Renal cortical epithelial cell (primary cell): ENCODE results near the gene PCBP3. TPM values are rescaled to one million over a fixed set of nuclear protein-coding genes. Genes with fewer than 3 reads are reported as not detected.
"Not testable (repeated sequence)": the region's sequence is repeated elsewhere in the genome, so short reads cannot be mapped to it uniquely, and the experiment has no call there.

Source experiments
- DNase-seq: peaks from one replicate; pipeline ENCODE4 v3.0.0-alpha.2; 2011; ENCODE audit warnings: low read depth
- total RNA-seq: library from RNA; depleted of rRNA; stranded (reverse); fragments of >200 nt; gene quantifications from 2 replicates; pipeline ENCODE4 v1.2.3, GENCODE V29; 2014

Gene PCBP3
- total RNA-seq, 1 donor from 2014 or later: 0.15 TPM

DNA sequence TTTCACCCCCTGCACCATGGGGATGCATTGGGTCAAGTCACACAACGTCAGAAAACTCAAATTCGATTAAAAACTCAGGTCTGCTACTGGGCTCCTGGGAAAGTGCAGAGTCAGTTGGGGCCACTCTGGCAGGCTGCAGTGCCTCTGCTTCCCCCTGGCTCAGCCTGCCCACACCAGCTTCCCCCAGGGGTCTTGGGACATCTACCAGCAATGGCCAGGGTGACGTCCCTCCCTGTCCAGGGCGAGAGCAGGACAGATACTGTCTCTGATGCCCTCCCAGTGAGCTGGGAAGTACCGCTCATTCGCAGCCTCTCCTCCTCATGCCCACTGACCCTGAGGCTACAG is 231.9 kb downstream of the PCBP3 start:
- DNase-seq: no peak

DNA sequence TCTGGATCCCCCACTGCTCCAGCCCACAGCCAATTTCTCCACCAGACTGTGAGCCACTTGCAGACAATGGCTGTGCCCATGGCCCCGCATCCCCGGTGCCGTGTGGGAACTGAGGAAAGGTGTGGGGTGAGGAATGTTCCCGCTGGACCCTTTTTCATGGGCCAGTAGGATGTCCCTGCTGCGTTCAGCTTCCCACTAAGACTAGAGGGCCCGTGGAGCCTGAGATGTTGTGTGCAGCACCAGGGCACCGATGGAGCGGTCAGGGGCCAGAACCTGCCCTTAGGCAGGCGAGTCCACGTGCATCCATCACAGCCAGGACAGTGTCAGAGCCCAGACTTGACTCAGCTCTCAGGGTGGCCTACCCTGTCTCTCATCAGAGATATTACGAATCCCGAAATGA is 232.4 kb downstream of the PCBP3 start:
- no peak for DNase-seq

DNA sequence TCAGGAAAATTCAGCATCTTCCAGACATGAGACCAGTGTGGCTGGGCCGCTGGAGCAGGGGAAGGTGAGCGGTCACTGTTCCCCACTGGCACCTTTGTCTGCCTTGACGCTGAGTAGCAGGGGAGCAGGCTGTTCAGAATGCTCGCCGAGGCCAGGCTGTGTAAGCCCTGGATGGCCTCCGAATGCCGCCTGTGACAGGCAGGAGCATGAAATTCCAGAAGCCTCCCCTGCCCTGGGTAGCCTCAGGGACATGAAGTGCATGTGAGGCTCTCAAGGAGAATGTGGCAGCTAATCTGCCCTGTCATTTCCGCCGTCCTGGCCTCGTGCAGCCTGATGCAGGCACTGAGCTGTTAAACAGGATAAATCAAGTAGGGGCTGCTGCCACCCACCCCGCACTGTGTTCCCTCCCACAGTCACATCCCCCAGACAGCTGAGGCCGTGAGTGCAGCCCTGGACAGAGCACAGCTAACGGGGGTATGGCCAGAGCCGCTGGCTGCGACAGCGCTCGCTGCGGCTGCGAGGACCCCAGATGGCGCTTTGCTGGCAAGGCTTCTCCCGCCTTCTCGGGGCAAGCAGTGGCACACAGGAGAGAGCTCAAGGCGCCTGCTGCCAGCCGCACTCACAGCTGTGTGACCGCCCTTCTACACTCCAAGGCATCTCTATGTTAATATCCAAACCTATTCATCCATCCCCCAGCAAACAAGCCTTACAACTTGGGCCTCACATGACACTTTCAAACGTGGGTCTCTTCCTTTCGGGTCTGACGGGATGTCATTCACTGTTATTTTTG is 233.1 kb downstream of the PCBP3 start:
- DNase-seq: peak; percentile 40

GRCh38 chr21:45877171-45877438 is 233.6 kb downstream of the PCBP3 start:
- no peak for DNase-seq

DNA sequence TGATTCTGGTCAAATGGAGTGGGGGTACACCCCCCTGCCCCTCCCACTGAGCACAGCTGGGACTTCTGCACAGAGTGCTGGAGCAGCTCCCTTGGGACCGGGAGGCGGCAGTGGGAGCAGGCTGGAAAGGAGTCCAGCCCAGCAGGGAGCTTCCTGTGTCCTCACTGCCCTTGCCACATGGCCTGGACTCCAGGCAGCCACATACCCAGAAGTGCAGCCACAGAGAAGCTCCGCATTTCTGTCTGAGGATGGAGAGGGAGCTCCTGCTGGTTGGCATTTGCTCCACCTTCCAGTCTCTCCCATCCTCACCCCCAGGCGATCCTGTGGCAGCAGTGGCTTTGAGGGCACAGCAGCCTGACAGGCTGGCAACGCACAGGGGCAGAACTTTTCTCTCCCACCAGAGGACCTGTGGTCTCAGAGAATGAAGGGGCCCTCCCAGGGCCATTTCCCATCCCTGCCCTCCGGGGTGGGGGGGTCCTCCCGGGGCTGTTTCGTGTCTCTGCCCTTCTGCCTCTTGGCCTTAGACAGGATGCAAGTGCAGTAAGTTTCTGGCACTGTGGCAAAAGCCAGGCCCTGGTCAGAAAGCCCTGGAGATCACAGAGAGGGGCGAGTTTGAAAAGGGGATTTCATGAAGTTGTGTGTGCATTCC is 234.4 kb downstream of the PCBP3 start:
- DNase-seq: no peak

- DNase-seq: peak; percentile 50
Observed at GRCh38 chr21:45880097-45881068, 236.9 kb downstream of the PCBP3 start.

DNA sequence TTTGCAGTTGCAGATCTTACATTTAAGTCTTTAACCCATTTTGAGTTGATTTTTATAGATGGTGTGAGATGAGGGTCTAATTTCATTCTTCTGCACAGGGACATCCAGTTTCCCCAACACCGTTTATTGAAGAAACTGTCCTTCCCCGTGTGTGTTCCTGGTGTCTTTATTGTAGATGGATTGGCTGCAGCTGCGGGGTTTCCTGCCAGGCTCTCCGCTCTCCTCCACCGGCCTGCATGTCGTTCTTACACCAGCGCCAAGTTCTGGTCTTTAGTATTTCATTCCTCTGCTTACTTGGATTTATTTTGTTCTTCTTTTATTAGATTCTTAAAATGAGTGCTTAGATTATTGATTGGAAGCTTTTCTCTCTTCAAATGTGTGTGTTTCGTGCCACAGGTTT is 239.1 kb downstream of the PCBP3 start:
- no peak for DNase-seq

- DNase-seq: no peak
Observed at GRCh38 chr21:45883090-45883489, 239.6 kb downstream of the PCBP3 start.

DNA sequence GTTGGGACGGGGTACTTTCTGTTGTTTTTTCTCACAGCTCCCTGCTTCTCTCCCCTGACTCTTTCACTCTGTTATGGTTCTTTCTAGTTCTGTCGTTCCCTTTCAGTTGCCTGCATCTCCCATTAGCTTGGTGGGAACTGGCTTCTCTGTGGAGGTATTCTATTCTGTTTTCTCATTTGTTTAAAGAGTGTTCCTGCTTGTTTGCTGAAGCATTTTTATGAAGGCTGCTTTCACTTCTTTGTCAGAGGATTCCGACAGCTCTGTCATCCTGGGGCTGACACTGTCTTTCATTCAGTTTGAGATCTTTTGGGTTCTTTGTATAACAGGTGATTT is 242.0 kb downstream of the PCBP3 start:
- DNase-seq: no peak

DNA sequence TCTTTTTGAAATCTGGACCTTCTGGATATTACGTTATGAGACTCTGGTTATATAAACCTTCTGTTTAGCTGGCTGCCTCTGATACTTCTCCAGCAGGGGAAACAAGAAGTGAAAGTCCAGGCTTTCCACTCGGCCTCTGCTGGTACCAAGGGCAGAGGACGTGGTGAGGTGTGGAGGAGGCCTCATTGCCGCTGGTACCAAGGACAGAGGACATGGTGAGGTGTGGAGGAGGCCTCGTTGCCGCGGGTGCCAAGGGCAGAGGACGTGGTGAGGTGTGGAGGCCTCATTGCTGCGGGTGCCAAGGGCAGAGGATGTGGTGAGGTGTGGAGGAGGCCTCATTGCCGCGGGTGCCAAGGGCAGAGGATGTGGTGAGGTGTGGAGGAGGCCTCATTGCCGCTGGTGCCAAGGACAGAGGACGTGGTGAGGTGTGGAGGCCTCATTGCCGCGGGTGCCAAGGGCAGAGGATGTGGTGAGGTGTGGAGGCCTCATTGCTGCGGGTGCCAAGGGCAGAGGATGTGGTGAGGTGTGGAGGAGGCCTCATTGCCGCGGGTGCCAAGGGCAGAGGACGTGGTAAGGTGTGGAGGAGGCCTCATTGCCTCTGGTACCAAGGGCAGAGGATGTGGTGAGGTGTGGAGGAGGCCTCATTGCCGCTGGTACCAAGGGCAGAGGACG is 242.5 kb downstream of the PCBP3 start:
- DNase-seq: not testable (repeated sequence)

GRCh38 chr21:45886610-45887026 is 243.1 kb downstream of the PCBP3 start:
- DNase-seq: no peak

DNA sequence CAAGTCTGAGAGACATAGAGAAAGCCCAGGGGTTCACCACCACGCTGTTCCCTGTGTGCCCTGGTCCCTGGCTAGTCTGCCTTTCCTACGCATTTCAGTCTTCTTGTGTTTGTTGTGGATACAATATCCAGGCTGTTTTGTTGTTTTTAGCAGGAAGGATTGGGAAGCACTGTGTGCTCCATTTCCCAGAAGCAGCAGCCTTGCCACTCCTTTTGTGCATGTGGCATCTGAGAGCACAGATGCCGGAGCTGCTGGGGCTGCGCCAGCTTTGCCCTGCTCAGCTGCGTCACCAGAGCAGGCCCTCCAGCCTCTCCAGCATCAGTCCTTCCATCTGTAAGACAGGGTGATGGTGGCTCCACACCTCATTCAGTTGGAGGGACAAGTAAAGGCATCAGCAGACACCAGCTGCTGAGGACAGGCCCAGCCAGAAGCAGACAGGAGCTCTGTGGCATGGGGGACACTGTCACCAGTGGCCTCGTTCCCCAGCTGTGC is 243.6 kb downstream of the PCBP3 start:
- no peak for DNase-seq

GRCh38 chr21:45887788-45888187 is 244.3 kb downstream of the PCBP3 start:
- DNase-seq: no peak

- no peak for DNase-seq
Observed at GRCh38 chr21:45888386-45889009, 245.0 kb downstream of the PCBP3 start.

DNA sequence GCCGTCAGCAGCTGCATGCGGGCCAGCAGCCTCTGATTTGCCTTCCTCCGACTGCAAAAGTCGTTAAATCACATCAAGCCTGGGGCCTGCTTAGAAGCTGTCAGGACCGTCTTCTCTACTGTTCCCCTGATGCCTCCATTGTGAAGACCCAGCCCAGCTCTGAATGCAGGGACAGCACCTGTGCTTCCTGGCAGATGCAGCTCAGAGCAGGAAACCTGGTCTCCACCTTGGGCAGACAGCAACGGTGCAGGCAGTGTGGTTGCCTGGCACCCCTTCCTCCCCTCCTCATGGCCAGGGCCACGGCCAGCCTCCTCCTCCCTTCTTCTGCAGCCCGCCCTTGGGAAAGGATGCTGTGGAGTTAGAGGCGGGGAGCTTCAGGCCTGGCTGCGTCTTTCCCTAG is 245.7 kb downstream of the PCBP3 start:
- no peak for DNase-seq

DNA sequence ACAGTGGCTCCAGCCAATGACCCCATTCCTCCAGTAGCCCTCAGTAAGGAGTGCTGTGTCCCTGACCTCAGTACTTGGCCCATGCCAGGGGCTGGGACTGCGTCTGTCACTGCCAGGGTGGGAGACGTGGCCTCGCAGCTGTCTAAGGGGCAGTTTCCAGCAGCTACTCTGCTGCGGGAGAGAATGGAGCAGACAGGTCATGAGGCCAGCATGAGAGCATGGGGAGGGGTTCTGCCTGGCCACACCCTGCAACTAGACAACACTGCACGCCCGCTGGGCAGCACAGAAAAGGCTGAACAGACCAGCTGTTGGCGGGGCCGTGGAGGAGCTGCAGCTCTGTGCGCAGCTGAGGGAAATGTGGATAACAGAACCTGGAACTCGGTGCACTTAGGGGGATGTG is 246.4 kb downstream of the PCBP3 start:
- no peak for DNase-seq

GRCh38 chr21:45891388-45892155 is 248.0 kb downstream of the PCBP3 start:
- DNase-seq: no peak

- no peak for DNase-seq
Observed at GRCh38 chr21:45892156-45892915, 248.8 kb downstream of the PCBP3 start.

- no peak for DNase-seq
Observed at GRCh38 chr21:45892916-45893739, 249.6 kb downstream of the PCBP3 start.
